Liver (tissue), 3 donors: ENCODE results near the gene PHKG1.

Experiments
- EGR1 ChIP-seq, 2 donors: IDR thresholded peaks; 2 replicates each; pipeline ENCODE4 v1.6.1; 2016 to 2018; ENCODE audit warnings: antibody characterized with exemption in 2 of 2, low read depth in 2 of 2
- FOXA1 ChIP-seq: IDR thresholded peaks from 2 replicates; pipeline ENCODE4 v1.6.1; 2016; ENCODE audit warnings: antibody characterized with exemption
- NR2F2 ChIP-seq: IDR thresholded peaks from 2 replicates; pipeline ENCODE4 v1.6.1; 2016; ENCODE audit warnings: antibody characterized with exemption
- RAD21 ChIP-seq, 2 donors: IDR thresholded peaks; 2 replicates each; pipeline ENCODE4 v1.6.1; 2016; ENCODE audit warnings: antibody characterized with exemption in 2 of 2, mild to moderate bottlenecking in 2 of 2
- REST ChIP-seq: IDR thresholded peaks from 2 replicates; pipeline ENCODE4 v1.6.1; 2016; ENCODE audit warnings: antibody characterized with exemption, mild to moderate bottlenecking
- TAF1 ChIP-seq: conservative IDR thresholded peaks from 2 replicates; pipeline ENCODE4 v1.6.1; 2016; ENCODE audit warnings: antibody characterized with exemption, mild to moderate bottlenecking
- YY1 ChIP-seq: IDR thresholded peaks from 2 replicates; pipeline ENCODE4 v1.6.1; 2016; ENCODE audit warnings: antibody characterized with exemption, mild to moderate bottlenecking
- TF ChIP-seq, protein P1 (sequence below): fragments of 150-350 bp; IDR thresholded peaks from 2 replicates; pipeline ENCODE4 v1.5.1; 2017; ENCODE audit warnings: improper control_type of control experiment, low read depth, low read length; ENCODE audit not compliant: missing input control
- donor health status: healthy.
- donor health status: healthy.

DNA sequence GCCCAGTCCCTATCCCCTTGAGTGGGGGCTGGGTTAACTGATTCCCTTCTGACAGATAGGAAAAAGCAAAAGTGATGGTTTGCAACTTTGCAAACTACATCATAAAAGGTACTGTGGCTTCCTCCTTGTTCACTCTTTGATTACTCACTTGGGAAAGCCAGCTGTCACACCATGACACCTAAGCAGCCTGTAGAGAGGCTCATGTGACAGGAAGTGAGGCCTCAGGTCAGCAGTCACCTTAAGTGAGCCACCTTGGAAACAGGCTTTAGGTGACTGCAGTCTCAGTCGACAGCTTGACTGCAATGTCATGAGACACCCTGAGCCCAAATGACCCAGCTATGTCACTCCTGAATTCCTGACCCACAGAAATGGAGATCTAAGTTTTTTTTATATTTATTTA, 17.9 kb upstream of the PHKG1 start:
- TF ChIP-seq YY1 (no peak), REST (no peak), TAF1 (no peak), RAD21 (IDR thresholded peaks at IDR 0.05) (no peak), FOXA1 (no peak), EGR1 (IDR thresholded peaks at IDR 0.05; ENCODE audit: low read depth in 2 of 2) (no peak), NR2F2 (no peak)
- TF ChIP-seq, protein P1, sequence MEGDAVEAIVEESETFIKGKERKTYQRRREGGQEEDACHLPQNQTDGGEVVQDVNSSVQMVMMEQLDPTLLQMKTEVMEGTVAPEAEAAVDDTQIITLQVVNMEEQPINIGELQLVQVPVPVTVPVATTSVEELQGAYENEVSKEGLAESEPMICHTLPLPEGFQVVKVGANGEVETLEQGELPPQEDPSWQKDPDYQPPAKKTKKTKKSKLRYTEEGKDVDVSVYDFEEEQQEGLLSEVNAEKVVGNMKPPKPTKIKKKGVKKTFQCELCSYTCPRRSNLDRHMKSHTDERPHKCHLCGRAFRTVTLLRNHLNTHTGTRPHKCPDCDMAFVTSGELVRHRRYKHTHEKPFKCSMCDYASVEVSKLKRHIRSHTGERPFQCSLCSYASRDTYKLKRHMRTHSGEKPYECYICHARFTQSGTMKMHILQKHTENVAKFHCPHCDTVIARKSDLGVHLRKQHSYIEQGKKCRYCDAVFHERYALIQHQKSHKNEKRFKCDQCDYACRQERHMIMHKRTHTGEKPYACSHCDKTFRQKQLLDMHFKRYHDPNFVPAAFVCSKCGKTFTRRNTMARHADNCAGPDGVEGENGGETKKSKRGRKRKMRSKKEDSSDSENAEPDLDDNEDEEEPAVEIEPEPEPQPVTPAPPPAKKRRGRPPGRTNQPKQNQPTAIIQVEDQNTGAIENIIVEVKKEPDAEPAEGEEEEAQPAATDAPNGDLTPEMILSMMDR = no peak
